HEK293 (cell line): ENCODE data around the gene HNRNPUL2.

ENCODE experiments used
- FEZF1 ChIP-seq: fragments of 450-650 bp; formaldehyde crosslinking; IDR thresholded peaks from 2 replicates; pipeline ENCODE4 v1.5.1; 2016; ENCODE audit warnings: missing biosample characterization, missing genetic modification characterization
- IKZF3 ChIP-seq: fragments of 450-650 bp; IDR thresholded peaks from 2 replicates; pipeline ENCODE4 v1.5.0; 2018; ENCODE audit warnings: missing biosample characterization, mild to moderate bottlenecking, missing genetic modification characterization, moderate library complexity
- KLF10 ChIP-seq: fragments of 450-650 bp; IDR thresholded peaks from 2 replicates; pipeline ENCODE4 v1.5.1; 2018; ENCODE audit warnings: missing biosample characterization, mild to moderate bottlenecking, missing genetic modification characterization
- SP2 ChIP-seq: fragments of 450-650 bp; formaldehyde crosslinking; IDR thresholded peaks from 2 replicates; pipeline ENCODE4 v1.5.1; 2016; ENCODE audit warnings: missing biosample characterization, missing genetic modification characterization
- SP3 ChIP-seq: fragments of 450-650 bp; formaldehyde crosslinking; IDR thresholded peaks from 2 replicates; pipeline ENCODE4 v1.5.1; 2016; ENCODE audit warnings: missing biosample characterization, missing genetic modification characterization
- ZBTB48 ChIP-seq: fragments of 450-650 bp; formaldehyde crosslinking; IDR thresholded peaks from 2 replicates; pipeline ENCODE4 v1.5.1; 2016; ENCODE audit warnings: missing biosample characterization, missing genetic modification characterization
- ZFP41 ChIP-seq: fragments of 450-650 bp; formaldehyde crosslinking; IDR thresholded peaks from 2 replicates; pipeline ENCODE4 v1.5.1; 2016; ENCODE audit warnings: missing biosample characterization, missing genetic modification characterization, borderline replicate concordance
- ZNF112 ChIP-seq: fragments of 450-650 bp; formaldehyde crosslinking; IDR thresholded peaks from 2 replicates; pipeline ENCODE4 v1.5.0; 2017; ENCODE audit warnings: missing biosample characterization, missing genetic modification characterization
- ZNF169 ChIP-seq: fragments of 450-650 bp; formaldehyde crosslinking; IDR thresholded peaks from 2 replicates; pipeline ENCODE4 v1.5.1; 2016; ENCODE audit warnings: missing biosample characterization, missing genetic modification characterization
- ZNF292 ChIP-seq: fragments of 450-650 bp; formaldehyde crosslinking; IDR thresholded peaks from 2 replicates; pipeline ENCODE4 v1.5.1; 2016; ENCODE audit warnings: low read depth, missing biosample characterization, missing genetic modification characterization, borderline replicate concordance
- ZNF473 ChIP-seq: fragments of 450-650 bp; formaldehyde crosslinking; IDR thresholded peaks from 2 replicates; pipeline ENCODE4 v1.5.1; 2017; ENCODE audit warnings: missing biosample characterization, missing genetic modification characterization
- ZNF501 ChIP-seq: fragments of 450-650 bp; formaldehyde crosslinking; IDR thresholded peaks from 2 replicates; pipeline ENCODE4 v1.5.1; 2016; ENCODE audit warnings: missing biosample characterization, missing genetic modification characterization
- ZNF548 ChIP-seq: fragments of 450-650 bp; formaldehyde crosslinking; IDR thresholded peaks from 2 replicates; pipeline ENCODE4 v1.5.1; 2016; ENCODE audit warnings: missing biosample characterization, missing genetic modification characterization
- ZNF549 ChIP-seq: fragments of 450-650 bp; IDR thresholded peaks from 2 replicates; pipeline ENCODE4 v1.5.1; 2018; ENCODE audit warnings: missing biosample characterization, missing genetic modification characterization, mild to moderate bottlenecking, inconsistent platforms, moderate library complexity
- ZNF571 ChIP-seq: fragments of 450-650 bp; formaldehyde crosslinking; IDR thresholded peaks from 2 replicates; pipeline ENCODE4 v1.5.0; 2017; ENCODE audit warnings: missing biosample characterization, missing genetic modification characterization
- ZNF623 ChIP-seq: fragments of 450-650 bp; formaldehyde crosslinking; IDR thresholded peaks from 2 replicates; pipeline ENCODE4 v1.5.1; 2016; ENCODE audit warnings: missing biosample characterization, missing genetic modification characterization
- ZNF624 ChIP-seq: fragments of 450-650 bp; formaldehyde crosslinking; IDR thresholded peaks from 2 replicates; pipeline ENCODE4 v1.5.1; 2017; ENCODE audit warnings: missing biosample characterization, missing genetic modification characterization
- ZNF677 ChIP-seq: fragments of 450-650 bp; IDR thresholded peaks from 2 replicates; pipeline ENCODE4 v1.5.0; 2018; ENCODE audit warnings: missing biosample characterization, mild to moderate bottlenecking, missing genetic modification characterization, moderate library complexity
- ZXDB ChIP-seq: fragments of 450-650 bp; formaldehyde crosslinking; IDR thresholded peaks from 2 replicates; pipeline ENCODE4 v1.5.1; 2016; ENCODE audit warnings: missing biosample characterization, missing genetic modification characterization
- TF ChIP-seq, protein P1 (sequence below): fragments of 450-650 bp; formaldehyde crosslinking; IDR thresholded peaks from 2 replicates; pipeline ENCODE4 v1.5.1; 2016; ENCODE audit warnings: missing biosample characterization, missing genetic modification characterization
- TF ChIP-seq, protein P2 (sequence below): fragments of 450-650 bp; formaldehyde crosslinking; IDR thresholded peaks from 2 replicates; pipeline ENCODE4 v1.5.0; 2017; ENCODE audit warnings: missing biosample characterization, missing genetic modification characterization, borderline replicate concordance
- TF ChIP-seq, protein P3 (sequence below): fragments of 450-650 bp; formaldehyde crosslinking; IDR thresholded peaks from 2 replicates; pipeline ENCODE4 v1.5.1; 2017; ENCODE audit warnings: missing biosample characterization, mild to moderate bottlenecking, missing genetic modification characterization, moderate library complexity
- TF ChIP-seq, protein P4 (sequence below): fragments of 450-650 bp; formaldehyde crosslinking; IDR thresholded peaks from 2 replicates; pipeline ENCODE4 v1.5.1; 2016; ENCODE audit warnings: missing biosample characterization, missing genetic modification characterization
- TF ChIP-seq, protein P5 (sequence below): fragments of 450-650 bp; formaldehyde crosslinking; IDR thresholded peaks from 2 replicates; pipeline ENCODE4 v1.5.1; 2016; ENCODE audit warnings: missing biosample characterization, missing genetic modification characterization
- TF ChIP-seq, protein P6 (sequence below): fragments of 450-650 bp; formaldehyde crosslinking; IDR thresholded peaks from 2 replicates; pipeline ENCODE4 v1.5.1; 2017; ENCODE audit warnings: missing biosample characterization, missing genetic modification characterization
- TF ChIP-seq, protein P7 (sequence below): fragments of 450-650 bp; formaldehyde crosslinking; IDR thresholded peaks from 2 replicates; pipeline ENCODE4 v1.5.1; 2016; ENCODE audit warnings: missing biosample characterization, missing genetic modification characterization
- TF ChIP-seq, protein P8 (sequence below): fragments of 450-650 bp; formaldehyde crosslinking; IDR thresholded peaks from 2 replicates; pipeline ENCODE4 v1.5.1; 2017; ENCODE audit warnings: missing biosample characterization, missing genetic modification characterization

HNRNPUL2 gene

DNA sequence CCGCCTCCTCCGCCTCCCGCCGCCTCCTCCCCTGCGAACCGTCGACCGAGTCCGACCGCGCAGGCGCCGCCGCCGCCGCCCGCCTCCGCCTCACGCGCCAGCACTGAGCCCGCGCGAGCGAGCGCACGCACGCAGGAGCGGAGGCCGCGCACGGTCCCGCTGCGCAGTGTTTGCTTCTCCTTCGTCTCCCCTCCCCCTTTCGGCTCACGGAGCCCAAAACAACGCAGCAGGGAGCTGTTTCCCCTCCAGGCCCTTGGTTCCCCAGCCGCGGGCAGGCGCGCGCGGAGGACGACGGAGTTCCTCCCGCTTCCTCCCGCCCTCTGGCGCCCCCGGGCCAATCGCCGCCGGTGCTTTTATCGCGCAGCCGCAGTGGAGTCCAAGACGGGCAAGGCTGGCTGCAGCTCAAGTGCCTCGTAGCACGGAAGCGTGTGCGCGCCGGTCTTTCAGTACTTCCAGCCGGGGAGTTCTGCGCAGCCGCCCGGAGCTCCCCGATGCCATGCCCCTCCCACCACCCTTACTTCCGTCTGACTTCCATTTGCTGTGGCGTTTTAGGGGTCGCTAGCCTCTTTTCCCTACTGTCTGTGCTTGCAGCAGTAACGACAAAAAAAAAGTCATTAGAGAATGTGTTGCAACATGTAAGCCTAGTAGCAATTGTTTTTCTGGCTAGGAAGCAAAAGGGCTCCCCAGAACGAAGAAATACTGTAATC, at the start of gene HNRNPUL2 (continued):
- TF ChIP-seq ZNF169 (tag by site-specific recombination) (no peak), ZXDB (tag by site-specific recombination) (peak; percentile 83), ZNF112 (no peak), ZNF677 (tag by site-specific recombination) (no peak), ZBTB48 (peak; percentile 35; the same call in 1 of the 2 replicates), FEZF1 (tag by site-specific recombination) (no peak), ZNF501 (no peak; the same call in 1 of the 2 replicates), ZNF549 (tag by site-specific recombination) (no peak), ZNF623 (tag by site-specific recombination) (no peak), ZFP41 (no peak), ZNF473 (tag by site-specific recombination) (no peak), SP2 (tag by site-specific recombination) (peak; percentile 74), KLF10 (tag by site-specific recombination) (peak; percentile 16; the same call in 1 of the 2 replicates), ZNF548 (no peak), SP3 (tag by site-specific recombination) (no peak; the same call in 1 of the 2 replicates), ZNF571 (tag by site-specific recombination) (no peak), ZNF292 (tag by site-specific recombination) (no peak), ZNF624 (tag by site-specific recombination) (no peak), IKZF3 (tag by site-specific recombination) (peak; percentile 93)
- TF ChIP-seq, protein P1, sequence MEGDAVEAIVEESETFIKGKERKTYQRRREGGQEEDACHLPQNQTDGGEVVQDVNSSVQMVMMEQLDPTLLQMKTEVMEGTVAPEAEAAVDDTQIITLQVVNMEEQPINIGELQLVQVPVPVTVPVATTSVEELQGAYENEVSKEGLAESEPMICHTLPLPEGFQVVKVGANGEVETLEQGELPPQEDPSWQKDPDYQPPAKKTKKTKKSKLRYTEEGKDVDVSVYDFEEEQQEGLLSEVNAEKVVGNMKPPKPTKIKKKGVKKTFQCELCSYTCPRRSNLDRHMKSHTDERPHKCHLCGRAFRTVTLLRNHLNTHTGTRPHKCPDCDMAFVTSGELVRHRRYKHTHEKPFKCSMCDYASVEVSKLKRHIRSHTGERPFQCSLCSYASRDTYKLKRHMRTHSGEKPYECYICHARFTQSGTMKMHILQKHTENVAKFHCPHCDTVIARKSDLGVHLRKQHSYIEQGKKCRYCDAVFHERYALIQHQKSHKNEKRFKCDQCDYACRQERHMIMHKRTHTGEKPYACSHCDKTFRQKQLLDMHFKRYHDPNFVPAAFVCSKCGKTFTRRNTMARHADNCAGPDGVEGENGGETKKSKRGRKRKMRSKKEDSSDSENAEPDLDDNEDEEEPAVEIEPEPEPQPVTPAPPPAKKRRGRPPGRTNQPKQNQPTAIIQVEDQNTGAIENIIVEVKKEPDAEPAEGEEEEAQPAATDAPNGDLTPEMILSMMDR = no peak
- TF ChIP-seq, protein P2, sequence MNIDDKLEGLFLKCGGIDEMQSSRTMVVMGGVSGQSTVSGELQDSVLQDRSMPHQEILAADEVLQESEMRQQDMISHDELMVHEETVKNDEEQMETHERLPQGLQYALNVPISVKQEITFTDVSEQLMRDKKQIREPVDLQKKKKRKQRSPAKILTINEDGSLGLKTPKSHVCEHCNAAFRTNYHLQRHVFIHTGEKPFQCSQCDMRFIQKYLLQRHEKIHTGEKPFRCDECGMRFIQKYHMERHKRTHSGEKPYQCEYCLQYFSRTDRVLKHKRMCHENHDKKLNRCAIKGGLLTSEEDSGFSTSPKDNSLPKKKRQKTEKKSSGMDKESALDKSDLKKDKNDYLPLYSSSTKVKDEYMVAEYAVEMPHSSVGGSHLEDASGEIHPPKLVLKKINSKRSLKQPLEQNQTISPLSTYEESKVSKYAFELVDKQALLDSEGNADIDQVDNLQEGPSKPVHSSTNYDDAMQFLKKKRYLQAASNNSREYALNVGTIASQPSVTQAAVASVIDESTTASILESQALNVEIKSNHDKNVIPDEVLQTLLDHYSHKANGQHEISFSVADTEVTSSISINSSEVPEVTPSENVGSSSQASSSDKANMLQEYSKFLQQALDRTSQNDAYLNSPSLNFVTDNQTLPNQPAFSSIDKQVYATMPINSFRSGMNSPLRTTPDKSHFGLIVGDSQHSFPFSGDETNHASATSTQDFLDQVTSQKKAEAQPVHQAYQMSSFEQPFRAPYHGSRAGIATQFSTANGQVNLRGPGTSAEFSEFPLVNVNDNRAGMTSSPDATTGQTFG (tag by site-specific recombination) = no peak
- TF ChIP-seq, protein P3, sequence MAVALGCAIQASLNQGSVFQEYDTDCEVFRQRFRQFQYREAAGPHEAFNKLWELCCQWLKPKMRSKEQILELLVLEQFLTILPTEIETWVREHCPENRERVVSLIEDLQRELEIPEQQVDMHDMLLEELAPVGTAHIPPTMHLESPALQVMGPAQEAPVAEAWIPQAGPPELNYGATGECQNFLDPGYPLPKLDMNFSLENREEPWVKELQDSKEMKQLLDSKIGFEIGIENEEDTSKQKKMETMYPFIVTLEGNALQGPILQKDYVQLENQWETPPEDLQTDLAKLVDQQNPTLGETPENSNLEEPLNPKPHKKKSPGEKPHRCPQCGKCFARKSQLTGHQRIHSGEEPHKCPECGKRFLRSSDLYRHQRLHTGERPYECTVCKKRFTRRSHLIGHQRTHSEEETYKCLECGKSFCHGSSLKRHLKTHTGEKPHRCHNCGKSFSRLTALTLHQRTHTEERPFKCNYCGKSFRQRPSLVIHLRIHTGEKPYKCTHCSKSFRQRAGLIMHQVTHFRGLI (tag by site-specific recombination) = no peak
- TF ChIP-seq, protein P4, sequence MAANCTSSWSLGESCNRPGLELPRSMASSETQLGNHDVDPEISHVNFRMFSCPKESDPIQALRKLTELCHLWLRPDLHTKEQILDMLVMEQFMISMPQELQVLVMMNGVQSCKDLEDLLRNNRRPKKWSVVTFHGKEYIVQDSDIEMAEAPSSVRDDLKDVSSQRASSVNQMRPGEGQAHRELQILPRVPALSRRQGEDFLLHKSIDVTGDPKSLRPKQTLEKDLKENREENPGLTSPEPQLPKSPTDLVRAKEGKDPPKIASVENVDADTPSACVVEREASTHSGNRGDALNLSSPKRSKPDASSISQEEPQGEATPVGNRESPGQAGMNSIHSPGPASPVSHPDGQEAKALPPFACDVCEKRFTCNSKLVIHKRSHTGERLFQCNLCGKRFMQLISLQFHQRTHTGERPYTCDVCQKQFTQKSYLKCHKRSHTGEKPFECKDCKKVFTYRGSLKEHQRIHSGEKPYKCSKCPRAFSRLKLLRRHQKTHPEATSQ = no peak
- TF ChIP-seq, protein P5, sequence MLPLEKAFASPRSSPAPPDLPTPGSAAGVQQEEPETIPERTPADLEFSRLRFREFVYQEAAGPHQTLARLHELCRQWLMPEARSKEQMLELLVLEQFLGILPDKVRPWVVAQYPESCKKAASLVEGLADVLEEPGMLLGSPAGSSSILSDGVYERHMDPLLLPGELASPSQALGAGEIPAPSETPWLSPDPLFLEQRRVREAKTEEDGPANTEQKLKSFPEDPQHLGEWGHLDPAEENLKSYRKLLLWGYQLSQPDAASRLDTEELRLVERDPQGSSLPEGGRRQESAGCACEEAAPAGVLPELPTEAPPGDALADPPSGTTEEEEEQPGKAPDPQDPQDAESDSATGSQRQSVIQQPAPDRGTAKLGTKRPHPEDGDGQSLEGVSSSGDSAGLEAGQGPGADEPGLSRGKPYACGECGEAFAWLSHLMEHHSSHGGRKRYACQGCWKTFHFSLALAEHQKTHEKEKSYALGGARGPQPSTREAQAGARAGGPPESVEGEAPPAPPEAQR (tag by site-specific recombination) = no peak
- TF ChIP-seq, protein P6, sequence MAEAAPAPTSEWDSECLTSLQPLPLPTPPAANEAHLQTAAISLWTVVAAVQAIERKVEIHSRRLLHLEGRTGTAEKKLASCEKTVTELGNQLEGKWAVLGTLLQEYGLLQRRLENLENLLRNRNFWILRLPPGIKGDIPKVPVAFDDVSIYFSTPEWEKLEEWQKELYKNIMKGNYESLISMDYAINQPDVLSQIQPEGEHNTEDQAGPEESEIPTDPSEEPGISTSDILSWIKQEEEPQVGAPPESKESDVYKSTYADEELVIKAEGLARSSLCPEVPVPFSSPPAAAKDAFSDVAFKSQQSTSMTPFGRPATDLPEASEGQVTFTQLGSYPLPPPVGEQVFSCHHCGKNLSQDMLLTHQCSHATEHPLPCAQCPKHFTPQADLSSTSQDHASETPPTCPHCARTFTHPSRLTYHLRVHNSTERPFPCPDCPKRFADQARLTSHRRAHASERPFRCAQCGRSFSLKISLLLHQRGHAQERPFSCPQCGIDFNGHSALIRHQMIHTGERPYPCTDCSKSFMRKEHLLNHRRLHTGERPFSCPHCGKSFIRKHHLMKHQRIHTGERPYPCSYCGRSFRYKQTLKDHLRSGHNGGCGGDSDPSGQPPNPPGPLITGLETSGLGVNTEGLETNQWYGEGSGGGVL (tag by site-specific recombination) = peak; percentile 84
- TF ChIP-seq, protein P7, sequence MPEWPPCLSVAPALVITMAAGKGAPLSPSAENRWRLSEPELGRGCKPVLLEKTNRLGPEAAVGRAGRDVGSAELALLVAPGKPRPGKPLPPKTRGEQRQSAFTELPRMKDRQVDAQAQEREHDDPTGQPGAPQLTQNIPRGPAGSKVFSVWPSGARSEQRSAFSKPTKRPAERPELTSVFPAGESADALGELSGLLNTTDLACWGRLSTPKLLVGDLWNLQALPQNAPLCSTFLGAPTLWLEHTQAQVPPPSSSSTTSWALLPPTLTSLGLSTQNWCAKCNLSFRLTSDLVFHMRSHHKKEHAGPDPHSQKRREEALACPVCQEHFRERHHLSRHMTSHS (tag by site-specific recombination) = no peak
- TF ChIP-seq, protein P8, sequence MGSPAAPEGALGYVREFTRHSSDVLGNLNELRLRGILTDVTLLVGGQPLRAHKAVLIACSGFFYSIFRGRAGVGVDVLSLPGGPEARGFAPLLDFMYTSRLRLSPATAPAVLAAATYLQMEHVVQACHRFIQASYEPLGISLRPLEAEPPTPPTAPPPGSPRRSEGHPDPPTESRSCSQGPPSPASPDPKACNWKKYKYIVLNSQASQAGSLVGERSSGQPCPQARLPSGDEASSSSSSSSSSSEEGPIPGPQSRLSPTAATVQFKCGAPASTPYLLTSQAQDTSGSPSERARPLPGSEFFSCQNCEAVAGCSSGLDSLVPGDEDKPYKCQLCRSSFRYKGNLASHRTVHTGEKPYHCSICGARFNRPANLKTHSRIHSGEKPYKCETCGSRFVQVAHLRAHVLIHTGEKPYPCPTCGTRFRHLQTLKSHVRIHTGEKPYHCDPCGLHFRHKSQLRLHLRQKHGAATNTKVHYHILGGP (tag by site-specific recombination) = no peak
